ENCODE data around the gene ENDOV. TPM values are rescaled to one million over a fixed set of nuclear protein-coding genes. Genes with fewer than 3 reads are reported as not detected.

ENDOV gene
- total and polyA plus RNA-seq, 2 donors from 2014 or later, result 20.3 to 28.0 TPM

DNA sequence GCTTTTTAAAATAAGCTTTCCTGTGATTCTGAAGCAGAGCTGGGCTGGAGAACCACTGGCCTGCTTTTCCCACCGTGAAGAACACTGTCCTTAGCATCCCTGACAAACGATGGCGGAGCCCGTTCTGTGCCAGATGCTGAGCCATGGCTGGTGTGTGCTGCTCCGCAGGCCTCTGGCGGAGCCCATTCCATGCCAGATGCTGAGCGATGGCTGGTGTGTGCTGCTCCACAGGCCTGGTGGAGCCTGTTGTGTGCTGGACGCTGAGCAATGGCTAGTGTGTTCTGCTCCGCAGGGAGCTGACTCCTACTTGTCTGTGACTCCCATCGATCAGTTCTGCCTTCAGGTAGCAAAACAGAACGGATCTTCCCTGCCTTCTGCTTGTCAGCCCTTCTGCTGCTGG, 4.3 kb downstream of the ENDOV start:
- intact Hi-C loops (cut with DNase I), result no loop called here
- H3K9me3 ChIP-seq (ENCODE audit: control insufficient read depth in 2 of 3, insufficient read depth in 1 of 3, low read length in 3 of 3), result no peaks in the 10 kb centered on the region
- H3K9ac ChIP-seq (ENCODE audit: low read length in 3 of 3), result no peak overlapping the region
- H3K4me1 ChIP-seq (ENCODE audit: control insufficient read depth in 2 of 3, insufficient read depth in 2 of 3, low read depth in 1 of 3, low read length in 3 of 3), result peaks cover 0 to 13% (median 3%) of the 10 kb centered on the region in 3 donors
- no peak overlapping the region for H3K4me3 ChIP-seq (ENCODE audit: low read length in 3 of 3)
- DNase-seq (no peak), FAIRE-seq (no peak)
- no peak for TF ChIP-seq CTCF (IDR thresholded peaks at IDR 0.05; ENCODE audit: borderline replicate concordance, extremely low read depth, insufficient read depth)
- no peaks in the 10 kb centered on the region for H3K27me3 ChIP-seq (ENCODE audit: control insufficient read depth, insufficient read depth, low read length)
- peaks cover 0 to 4% (median 3%) of the 10 kb centered on the region in 3 donors for H3K36me3 ChIP-seq (ENCODE audit: control insufficient read depth in 2 of 3, insufficient read depth in 3 of 3, low read length in 3 of 3)
- no peak overlapping the region for H3K27ac ChIP-seq (ENCODE audit: low read depth in 2 of 2, low read length in 2 of 2)

DNA sequence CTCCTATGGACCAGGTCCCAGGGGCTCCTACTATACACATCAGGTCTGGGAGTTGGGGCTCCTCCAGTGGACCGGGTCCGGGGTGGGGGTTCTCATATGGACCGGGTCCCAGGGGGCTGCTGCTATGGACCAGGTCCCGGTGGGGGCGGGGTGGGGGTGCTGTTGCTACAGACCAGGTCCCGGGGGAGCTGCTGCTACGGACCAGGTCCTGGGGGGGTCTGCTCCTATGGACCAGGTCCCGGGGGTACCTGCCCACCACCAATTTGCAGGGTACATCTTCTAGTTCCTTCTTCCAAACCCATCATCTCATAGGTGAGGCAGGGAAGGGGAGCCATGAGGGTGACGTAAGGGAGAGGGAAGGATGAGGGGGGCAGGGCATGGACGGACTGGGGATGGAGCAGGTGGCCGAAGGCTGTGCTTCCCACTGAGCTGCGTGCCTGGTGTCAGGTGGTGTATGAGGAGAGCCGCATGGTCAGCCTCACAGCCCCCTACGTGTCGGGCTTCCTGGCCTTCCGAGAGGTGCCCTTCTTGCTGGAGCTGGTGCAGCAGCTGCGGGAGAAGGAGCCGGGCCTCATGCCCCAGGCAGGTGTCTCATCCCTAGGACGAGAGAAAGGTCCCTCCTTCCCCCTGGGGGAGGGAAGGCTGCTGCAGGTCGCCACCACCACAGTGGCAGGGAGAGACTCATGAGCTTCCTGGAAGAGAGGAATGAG, 6.6 kb downstream of the ENDOV start:
- Histone ChIP-seq H3K4me1 (ENCODE audit: control insufficient read depth in 2 of 3, insufficient read depth in 2 of 3, low read depth in 1 of 3, low read length in 3 of 3) (peaks cover 0 to 4% (median 0%) of the 10 kb centered on the region in 3 donors), H3K9ac (ENCODE audit: low read length in 3 of 3) (no peak overlapping the region), H3K9me3 (ENCODE audit: control insufficient read depth in 2 of 3, insufficient read depth in 1 of 3, low read length in 3 of 3) (no peaks in the 10 kb centered on the region), H3K36me3 (ENCODE audit: control insufficient read depth in 2 of 3, insufficient read depth in 3 of 3, low read length in 3 of 3) (peaks cover 0 to 4% (median 3%) of the 10 kb centered on the region in 3 donors), H3K27me3 (ENCODE audit: control insufficient read depth, insufficient read depth, low read length) (no peaks in the 10 kb centered on the region), H3K27ac (ENCODE audit: low read depth in 2 of 2, low read length in 2 of 2) (no peak overlapping the region), H3K4me3 (ENCODE audit: low read length in 3 of 3) (no peak overlapping the region)
- FAIRE-seq (no peak), DNase-seq (peak in 1 of 5 donors; percentile 76)
- intact Hi-C loops (cut with DNase I), result loop anchor here (10.0 kb wide), 2 partner anchors 153 to 543 kb away; no protein-coding TSS in a partner anchor
- no peak for TF ChIP-seq CTCF (IDR thresholded peaks at IDR 0.05; ENCODE audit: borderline replicate concordance, extremely low read depth, insufficient read depth)

DNA sequence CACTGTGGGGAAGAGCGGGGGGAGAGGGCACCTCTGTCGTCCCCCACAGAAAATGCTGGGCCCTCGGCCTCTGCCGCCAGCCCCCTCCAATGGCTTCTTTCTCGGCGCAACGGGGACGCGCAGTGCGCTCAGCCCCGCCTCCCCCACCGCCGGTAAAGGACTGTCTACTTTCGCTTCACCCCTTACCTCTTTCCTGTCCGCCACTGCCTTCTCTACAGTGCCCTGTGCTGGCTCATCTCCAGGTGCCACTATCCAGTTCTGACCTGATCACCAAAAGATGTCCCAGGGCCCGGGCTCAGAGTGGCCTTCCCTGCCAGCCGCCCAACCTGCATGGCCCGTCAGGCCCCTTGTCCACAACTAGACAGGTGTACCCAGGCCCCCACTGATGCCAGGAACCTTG, 7.3 kb downstream of the ENDOV start:
- intact Hi-C loops (cut with DNase I), result loop anchor here (10.0 kb wide), 2 partner anchors 153 to 543 kb away; no protein-coding TSS in a partner anchor
- TF ChIP-seq CTCF (IDR thresholded peaks at IDR 0.05; ENCODE audit: borderline replicate concordance, extremely low read depth, insufficient read depth), result no peak
- H3K9me3 ChIP-seq (ENCODE audit: control insufficient read depth in 2 of 3, insufficient read depth in 1 of 3, low read length in 3 of 3), result no peaks in the 10 kb centered on the region
- H3K27me3 ChIP-seq (ENCODE audit: control insufficient read depth, insufficient read depth, low read length), result no peaks in the 10 kb centered on the region
- DNase-seq, result no peak
- no peak overlapping the region for H3K27ac ChIP-seq (ENCODE audit: low read depth in 2 of 2, low read length in 2 of 2)
- H3K9ac ChIP-seq (ENCODE audit: low read length in 3 of 3), result no peak overlapping the region
- peaks cover 0 to 5% (median 0%) of the 10 kb centered on the region in 3 donors for H3K4me1 ChIP-seq (ENCODE audit: control insufficient read depth in 2 of 3, insufficient read depth in 2 of 3, low read depth in 1 of 3, low read length in 3 of 3)
- H3K4me3 ChIP-seq (ENCODE audit: low read length in 3 of 3), result no peak overlapping the region
- peaks cover 0 to 4% (median 3%) of the 10 kb centered on the region in 3 donors for H3K36me3 ChIP-seq (ENCODE audit: control insufficient read depth in 2 of 3, insufficient read depth in 3 of 3, low read length in 3 of 3)
- FAIRE-seq, result no peak

All from kidney (tissue), 14 donors.